Testis (tissue), 3 donors: ENCODE results near the gene ATP13A2. TPM values are rescaled to one million over a fixed set of nuclear protein-coding genes. Genes with fewer than 3 reads are reported as not detected.

Source experiments
- DNase-seq: peaks from one replicate; pipeline ENCODE4 v3.0.0-alpha.2; 2019
- H3K27ac ChIP-seq, 2 donors: fragments of 200-600 bp; sonication (generic); one replicate each; pipeline ENCODE4 v1.5.1; 2019
- H3K27me3 ChIP-seq: fragments of 200-600 bp; sonication (generic); one replicate; pipeline ENCODE4 v1.5.1; 2019
- H3K36me3 ChIP-seq: fragments of 200-600 bp; sonication (generic); one replicate; pipeline ENCODE4 v1.5.1; 2017; ENCODE audit warnings: low read depth; ENCODE audit errors: missing control alignments
- H3K4me1 ChIP-seq: fragments of 200-600 bp; sonication (generic); one replicate; pipeline ENCODE4 v1.5.1; 2019
- H3K4me3 ChIP-seq, 2 donors: fragments of 200-600 bp; sonication (generic); one replicate each; pipeline ENCODE4 v1.5.1; 2017 to 2019
- H3K9me3 ChIP-seq: fragments of 200-600 bp; sonication (generic); one replicate; pipeline ENCODE4 v1.5.1; 2017
- POLR2A ChIP-seq: fragments of 450-650 bp; IDR thresholded peaks from one replicate; pipeline ENCODE4 v1.6.1; 2017; ENCODE audit warnings: antibody characterized with exemption, mild to moderate bottlenecking, moderate library complexity
- WGBS, 2 donors: methylation state at CpG; one replicate each; pipeline ENCODE4 v1.1.5; 2018; 5-methylcytosine and 5-hydroxymethylcytosine counted together
- intact Hi-C: fragments of 100-400 bp; cut with DNase I; formaldehyde crosslinking; loops from one replicate; pipeline ENCODE4 v1.15.1; 2023; ENCODE audit warnings: low total_unique reads
- polyA plus RNA-seq: library from polyadenylated mRNA; stranded (reverse); fragments of 350-450 nt; fragmentation: Illumina TruSeq; extraction: RNeasy Lipid Tissue Mini Kit (QIAGEN cat#74804); gene quantifications from one replicate; pipeline ENCODE4 v1.2.3, GENCODE V29; 2014; ENCODE audit warnings: low read depth, low replicate concordance; ENCODE audit not compliant: insufficient read depth
- total RNA-seq, 2 donors: library from RNA; depleted of rRNA; stranded (reverse); fragments of >200 nt; gene quantifications; one replicate each; pipeline ENCODE4 v1.2.3, GENCODE V29; 2016
- TF ChIP-seq, protein P1 (sequence below), 3 experiments: fragments of 450-650 bp in 2 of 3; fragments of 200-600 bp in 1 of 3; sonication (generic) in 1 of 3; IDR thresholded peaks; one replicate each; pipeline ENCODE4 v1.5.1; 2016 to 2019; ENCODE audit warnings: antibody characterized with exemption in 3 of 3, mild to moderate bottlenecking in 2 of 3, moderate library complexity in 1 of 3

ATP13A2 gene
- total and polyA plus RNA-seq, 3 donors from 2014 or later, result 36.9 to 45.6 (median 42.4) TPM

DNA sequence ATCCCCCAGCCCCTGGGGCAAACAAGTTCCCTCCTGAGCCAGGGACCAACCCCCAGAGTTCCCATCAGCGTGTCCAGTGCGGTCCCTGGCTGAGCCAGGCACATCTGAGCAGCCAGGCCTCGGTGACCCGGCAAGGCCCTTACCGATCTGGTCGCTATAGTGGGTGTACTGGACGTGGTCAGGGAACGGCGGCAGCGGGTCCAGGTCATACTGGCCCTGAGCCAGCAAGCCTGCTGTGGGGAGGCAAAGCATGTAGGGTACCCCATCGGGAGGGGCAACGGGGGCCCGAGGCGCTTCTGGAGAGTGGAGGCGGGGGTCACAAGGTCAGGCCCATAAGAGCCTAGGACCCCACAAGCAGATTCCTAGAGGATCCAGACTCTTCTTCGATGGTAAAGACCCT lies 34.8 kb downstream of the ATP13A2 start:
- WGBS, 2 donors, result 84 to 85% methylated on average over 13 to 16 of the region's 16 CpGs
- intact Hi-C loops, result no loop called here
- H3K9me3 ChIP-seq, result no peaks in the 10 kb centered on the region
- no peaks in the 10 kb centered on the region for H3K36me3 ChIP-seq
- no peak for DNase-seq
- H3K4me1 ChIP-seq, result peaks cover 1% of the 10 kb centered on the region
- no peak overlapping the region for H3K4me3 ChIP-seq
- no peaks in the 10 kb centered on the region for H3K27me3 ChIP-seq
- TF ChIP-seq, protein P1, sequence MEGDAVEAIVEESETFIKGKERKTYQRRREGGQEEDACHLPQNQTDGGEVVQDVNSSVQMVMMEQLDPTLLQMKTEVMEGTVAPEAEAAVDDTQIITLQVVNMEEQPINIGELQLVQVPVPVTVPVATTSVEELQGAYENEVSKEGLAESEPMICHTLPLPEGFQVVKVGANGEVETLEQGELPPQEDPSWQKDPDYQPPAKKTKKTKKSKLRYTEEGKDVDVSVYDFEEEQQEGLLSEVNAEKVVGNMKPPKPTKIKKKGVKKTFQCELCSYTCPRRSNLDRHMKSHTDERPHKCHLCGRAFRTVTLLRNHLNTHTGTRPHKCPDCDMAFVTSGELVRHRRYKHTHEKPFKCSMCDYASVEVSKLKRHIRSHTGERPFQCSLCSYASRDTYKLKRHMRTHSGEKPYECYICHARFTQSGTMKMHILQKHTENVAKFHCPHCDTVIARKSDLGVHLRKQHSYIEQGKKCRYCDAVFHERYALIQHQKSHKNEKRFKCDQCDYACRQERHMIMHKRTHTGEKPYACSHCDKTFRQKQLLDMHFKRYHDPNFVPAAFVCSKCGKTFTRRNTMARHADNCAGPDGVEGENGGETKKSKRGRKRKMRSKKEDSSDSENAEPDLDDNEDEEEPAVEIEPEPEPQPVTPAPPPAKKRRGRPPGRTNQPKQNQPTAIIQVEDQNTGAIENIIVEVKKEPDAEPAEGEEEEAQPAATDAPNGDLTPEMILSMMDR (IDR thresholded peaks at IDR 0.05), result no peak
- no peak for TF ChIP-seq POLR2A
- H3K27ac ChIP-seq, result no peak overlapping the region

DNA sequence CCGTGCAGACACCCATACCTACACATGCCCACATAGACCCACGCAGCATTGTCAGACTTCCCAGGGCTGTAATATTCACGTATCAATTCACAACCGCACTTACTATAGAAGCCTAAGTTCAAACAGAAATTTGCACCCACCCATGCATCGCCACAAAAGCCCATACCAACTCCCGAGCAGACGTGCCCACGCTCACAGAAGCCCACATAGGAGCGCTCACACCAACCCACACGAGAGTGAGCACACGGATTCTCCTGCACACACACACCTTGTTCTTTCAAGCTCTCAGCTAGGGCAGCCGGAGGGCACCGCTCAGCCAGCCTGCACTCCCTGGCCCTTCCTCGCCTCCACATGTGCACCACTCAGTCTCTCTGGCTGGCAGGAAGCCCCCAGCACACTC lies 35.9 kb downstream of the ATP13A2 start:
- TF ChIP-seq, protein P1 (IDR thresholded peaks at IDR 0.05), result no peak
- TF ChIP-seq POLR2A, result no peak
- H3K4me1 ChIP-seq, result peaks cover 5% of the 10 kb centered on the region
- WGBS, 2 donors, result 88 to 91% methylated on average over 9 to 14 of the region's 14 CpGs

DNA sequence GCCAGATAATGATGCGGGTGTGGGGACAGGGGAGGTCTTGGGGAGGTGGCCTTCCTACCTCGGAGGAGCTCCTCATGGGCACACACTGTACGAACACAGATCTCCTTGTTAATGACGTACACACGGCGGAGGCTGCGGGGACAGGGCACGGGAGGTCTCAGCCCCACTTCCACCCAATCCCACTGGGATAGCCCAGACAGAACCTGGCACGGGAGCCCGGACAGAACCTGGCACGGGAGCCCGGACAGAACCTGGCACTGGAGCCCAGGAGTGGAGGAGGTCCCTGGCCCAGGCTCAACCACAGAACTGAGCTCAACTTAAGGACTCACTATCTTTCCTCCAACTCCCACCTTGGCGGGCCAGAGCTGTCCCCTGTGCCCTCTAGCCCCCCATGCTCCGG lies 36.5 kb downstream of the ATP13A2 start:
- DNase-seq, result no peak
- TF ChIP-seq, protein P1 (IDR thresholded peaks at IDR 0.05), result no peak
- no peak for TF ChIP-seq POLR2A
- no peaks in the 10 kb centered on the region for H3K9me3 ChIP-seq
- no peak overlapping the region for H3K27ac ChIP-seq
- H3K36me3 ChIP-seq, result no peaks in the 10 kb centered on the region
- intact Hi-C loops, result no loop called here
- H3K4me1 ChIP-seq, result peaks cover 5% of the 10 kb centered on the region
- 59 to 76% methylated on average over 10 to 14 of the region's 14 CpGs for WGBS, 2 donors
- H3K27me3 ChIP-seq, result no peaks in the 10 kb centered on the region
- H3K4me3 ChIP-seq, result no peak overlapping the region

More for the DNA sequence above, 35.9 kb downstream of the ATP13A2 start:
- DNase-seq, result no peak
- H3K27ac ChIP-seq, result no peak overlapping the region
- intact Hi-C loops, result no loop called here
- H3K9me3 ChIP-seq, result no peaks in the 10 kb centered on the region
- no peak overlapping the region for H3K4me3 ChIP-seq
- H3K36me3 ChIP-seq, result no peaks in the 10 kb centered on the region
- no peaks in the 10 kb centered on the region for H3K27me3 ChIP-seq

DNA sequence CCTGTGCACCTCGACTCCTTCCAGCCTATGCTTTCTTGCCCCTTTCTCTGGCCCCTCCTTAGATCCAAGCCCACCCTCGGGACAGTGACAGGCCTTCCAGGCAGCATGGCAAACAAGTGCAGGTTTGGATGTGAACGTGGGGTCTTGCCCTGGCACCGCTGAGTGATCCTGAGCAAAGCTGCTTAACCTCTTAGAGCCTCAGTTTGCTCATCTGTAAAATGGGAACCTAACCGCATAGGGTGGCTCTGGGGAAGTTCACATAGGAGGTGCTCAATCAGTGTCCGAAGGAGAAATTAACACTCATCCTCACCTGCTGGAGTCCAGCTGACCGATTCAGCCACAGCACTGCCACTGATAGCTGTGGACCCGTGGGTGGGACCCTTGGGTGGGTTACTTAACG lies 38.5 kb downstream of the ATP13A2 start:
- Histone ChIP-seq H3K36me3 (no peaks in the 10 kb centered on the region), H3K4me1 (peaks cover 5% of the 10 kb centered on the region), H3K27me3 (no peaks in the 10 kb centered on the region), H3K27ac (no peak overlapping the region), H3K4me3 (no peak overlapping the region), H3K9me3 (no peaks in the 10 kb centered on the region)
- 82 to 95% methylated on average over 9 of the region's 9 CpGs for WGBS, 2 donors
- TF ChIP-seq, protein P1 (IDR thresholded peaks at IDR 0.05), result no peak
- TF ChIP-seq POLR2A, result no peak
- DNase-seq, result no peak
- intact Hi-C loops, result no loop called here

DNA sequence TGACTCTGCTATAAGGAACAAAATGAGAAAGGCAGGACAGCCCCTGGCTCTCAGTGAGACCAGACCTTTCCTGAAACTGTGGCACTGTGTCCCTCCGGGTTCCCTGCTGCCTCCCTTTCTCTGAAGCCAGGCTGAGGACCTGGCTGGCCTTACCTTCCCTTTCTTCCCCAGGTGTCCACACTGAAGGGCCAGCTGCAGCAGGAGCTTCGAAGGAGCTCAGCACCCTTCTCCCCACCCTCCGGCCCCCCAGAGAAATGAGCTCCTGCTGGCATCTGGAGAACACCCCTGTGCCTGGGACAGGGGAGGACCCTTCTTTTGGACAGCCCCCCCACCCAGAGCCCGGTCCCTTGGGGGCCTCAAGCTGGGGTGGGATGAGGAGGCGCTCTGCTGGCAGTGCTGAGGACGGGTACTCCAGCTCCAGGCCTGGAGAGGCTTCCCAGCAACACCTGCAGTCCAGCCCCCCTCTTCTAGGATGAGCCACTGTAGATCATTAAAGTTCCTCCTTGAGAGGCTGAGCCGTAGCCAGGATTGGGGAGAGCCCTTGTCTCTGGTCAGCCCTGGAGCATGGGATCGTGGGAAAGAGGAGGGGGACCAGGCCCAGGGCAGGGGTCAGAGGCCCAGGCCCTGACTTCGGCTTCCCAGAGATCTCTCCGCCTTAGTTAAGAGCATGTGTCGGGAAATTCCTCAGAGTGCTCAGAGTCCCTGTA lies 39.4 kb downstream of the ATP13A2 start:
- no peaks in the 10 kb centered on the region for H3K36me3 ChIP-seq
- no peak for DNase-seq
- intact Hi-C loops, result no loop called here
- H3K27ac ChIP-seq, result no peak overlapping the region
- H3K27me3 ChIP-seq, result no peaks in the 10 kb centered on the region
- no peak overlapping the region for H3K4me3 ChIP-seq
- 74 to 75% methylated on average over 7 to 11 of the region's 11 CpGs for WGBS, 2 donors
- H3K4me1 ChIP-seq, result peaks cover 8% of the 10 kb centered on the region
- TF ChIP-seq POLR2A, result no peak
- TF ChIP-seq, protein P1 (IDR thresholded peaks at IDR 0.05), result no peak
- H3K9me3 ChIP-seq, result no peaks in the 10 kb centered on the region
